ENCODE measurements around the gene PLCB1. TPM values are rescaled to one million over a fixed set of nuclear protein-coding genes. Genes with fewer than 3 reads are reported as not detected.

PLCB1 gene
- total RNA-seq, 1 experiment from 2014 or later, result 6.8 TPM

DNA sequence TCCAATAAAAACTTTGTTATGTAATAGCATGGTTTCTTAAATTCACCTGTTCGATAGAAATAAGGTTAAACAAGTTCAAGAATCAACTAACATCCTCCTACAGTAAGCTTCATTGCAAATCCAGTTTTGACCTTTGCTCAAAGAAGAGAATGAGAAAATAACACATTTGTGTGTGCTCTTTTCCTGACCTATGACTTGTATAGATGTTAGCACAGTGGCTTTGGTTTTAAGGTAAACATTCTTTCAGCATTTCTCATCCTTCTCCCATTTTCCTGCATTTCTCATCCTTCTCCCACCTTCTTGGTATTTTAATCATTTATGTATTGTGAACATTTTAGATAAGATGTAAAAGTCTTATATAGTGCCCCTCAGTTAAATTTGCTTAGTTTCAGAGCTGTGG, 73.9 kb downstream of the PLCB1 start:
- no peak for TF ChIP-seq CTCF (conservative IDR thresholded peaks at IDR 0.05; ENCODE audit: low read depth, low read length)
- no peak for TF ChIP-seq EZH2 (IDR thresholded peaks at IDR 0.05; ENCODE audit: borderline replicate concordance, low read depth, low read length, poor library complexity, severe bottlenecking)
- no peak for DNase-seq (ENCODE audit: low spot score)
- Histone ChIP-seq H3K27me3 (replicated peaks; ENCODE audit: insufficient read depth, low read depth, low read length, poor library complexity) (no peaks in the 10 kb centered on the region), H3K36me3 (ENCODE audit: insufficient read depth, low read length, poor library complexity, severe bottlenecking) (no peaks in the 10 kb centered on the region), H3K4me3 (ENCODE audit: low read depth, low read length, poor library complexity, severe bottlenecking) (no peak overlapping the region), H3K9me3 (ENCODE audit: low read depth, low read length, poor library complexity, severe bottlenecking) (no peaks in the 10 kb centered on the region), H3K27ac (ENCODE audit: low read depth, low read length, poor library complexity, severe bottlenecking) (no peak overlapping the region), H3K4me1 (ENCODE audit: insufficient read depth, low read length, poor library complexity, severe bottlenecking) (no peaks in the 10 kb centered on the region)
- ChIA-PET POLR2A (ENCODE audit: low non-redundant PET) (no interaction called here), CTCF (no interaction called here)
- BruUV-seq (replicated peaks), result no TSS peak
- intact Hi-C loops (cut with micrococcal nuclease; ENCODE audit: unreplicated experiment), result no loop called here

DNA sequence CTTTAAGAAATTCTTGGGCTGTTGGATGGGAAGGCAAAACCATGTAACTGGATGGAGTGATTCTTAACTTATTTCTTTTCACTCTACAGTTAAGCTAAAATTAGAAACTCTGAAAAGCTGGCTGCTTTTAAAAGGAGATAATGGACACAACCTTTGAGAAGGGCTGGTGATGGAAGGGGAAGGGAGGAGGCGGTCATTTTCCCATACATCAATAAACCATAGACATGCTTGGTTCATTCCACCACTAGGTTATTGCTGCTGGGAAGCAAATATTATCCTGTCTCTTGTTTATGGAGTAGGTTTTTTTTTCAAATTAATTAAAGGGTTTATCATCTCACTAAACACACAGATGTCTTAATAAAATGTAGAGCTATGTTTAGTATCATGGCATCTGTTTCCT, 76.2 kb downstream of the PLCB1 start:
- no TSS peak for BruUV-seq (replicated peaks)
- H3K4me1 ChIP-seq (ENCODE audit: insufficient read depth, low read length, poor library complexity, severe bottlenecking), result no peaks in the 10 kb centered on the region
- no peak overlapping the region for H3K27ac ChIP-seq (ENCODE audit: low read depth, low read length, poor library complexity, severe bottlenecking)
- DNase-seq (ENCODE audit: low spot score), result no peak
- ChIA-PET CTCF (no interaction called here), POLR2A (ENCODE audit: low non-redundant PET) (no interaction called here)
- no peak overlapping the region for H3K4me3 ChIP-seq (ENCODE audit: low read depth, low read length, poor library complexity, severe bottlenecking)
- intact Hi-C loops (cut with micrococcal nuclease; ENCODE audit: unreplicated experiment), result no loop called here
- no peaks in the 10 kb centered on the region for H3K9me3 ChIP-seq (ENCODE audit: low read depth, low read length, poor library complexity, severe bottlenecking)
- H3K36me3 ChIP-seq (ENCODE audit: insufficient read depth, low read length, poor library complexity, severe bottlenecking), result no peaks in the 10 kb centered on the region
- no peaks in the 10 kb centered on the region for H3K27me3 ChIP-seq (replicated peaks; ENCODE audit: insufficient read depth, low read depth, low read length, poor library complexity)
- TF ChIP-seq EZH2 (IDR thresholded peaks at IDR 0.05; ENCODE audit: borderline replicate concordance, low read depth, low read length, poor library complexity, severe bottlenecking) (no peak), CTCF (conservative IDR thresholded peaks at IDR 0.05; ENCODE audit: low read depth, low read length) (no peak)

DNA sequence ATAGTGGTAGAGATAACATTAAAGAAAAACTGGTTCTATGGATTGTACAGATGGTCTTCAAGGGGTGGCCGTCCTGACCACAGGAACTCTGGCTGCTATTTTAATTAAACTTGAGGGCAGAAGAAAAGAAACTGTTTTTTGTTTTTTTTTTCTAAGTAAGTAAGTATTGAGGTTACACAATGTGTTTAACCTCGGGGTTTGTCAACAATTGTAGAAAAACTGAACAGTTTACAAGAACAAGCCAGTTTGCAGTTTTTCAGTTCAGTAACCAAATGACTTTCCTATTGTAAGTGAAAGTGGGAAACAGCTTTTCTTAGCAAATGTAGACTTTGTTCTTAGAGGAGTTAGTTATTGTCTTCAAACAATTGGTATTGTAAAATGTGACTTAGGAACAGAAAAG, 77.0 kb downstream of the PLCB1 start:
- no peaks in the 10 kb centered on the region for H3K36me3 ChIP-seq (ENCODE audit: insufficient read depth, low read length, poor library complexity, severe bottlenecking)
- H3K27ac ChIP-seq (ENCODE audit: low read depth, low read length, poor library complexity, severe bottlenecking), result no peak overlapping the region
- no peaks in the 10 kb centered on the region for H3K9me3 ChIP-seq (ENCODE audit: low read depth, low read length, poor library complexity, severe bottlenecking)
- BruUV-seq (replicated peaks), result no TSS peak
- DNase-seq (ENCODE audit: low spot score), result no peak
- ChIA-PET POLR2A (ENCODE audit: low non-redundant PET) (no interaction called here), CTCF (no interaction called here)
- no peak overlapping the region for H3K4me3 ChIP-seq (ENCODE audit: low read depth, low read length, poor library complexity, severe bottlenecking)
- no peaks in the 10 kb centered on the region for H3K27me3 ChIP-seq (replicated peaks; ENCODE audit: insufficient read depth, low read depth, low read length, poor library complexity)
- TF ChIP-seq EZH2 (IDR thresholded peaks at IDR 0.05; ENCODE audit: borderline replicate concordance, low read depth, low read length, poor library complexity, severe bottlenecking) (no peak), CTCF (conservative IDR thresholded peaks at IDR 0.05; ENCODE audit: low read depth, low read length) (no peak)
- intact Hi-C loops (cut with micrococcal nuclease; ENCODE audit: unreplicated experiment), result no loop called here
- no peaks in the 10 kb centered on the region for H3K4me1 ChIP-seq (ENCODE audit: insufficient read depth, low read length, poor library complexity, severe bottlenecking)
